NCI-H1694 treated with DMSO at 0.1 percent for 48 hours (cell line): Measurements from ENCODE around the gene ETV6.

Experiments
- DNase-seq: peaks from one replicate; lab custom pipeline; 2025; lab: John Stamatoyannopoulos, UW

ETV6 gene

DNA sequence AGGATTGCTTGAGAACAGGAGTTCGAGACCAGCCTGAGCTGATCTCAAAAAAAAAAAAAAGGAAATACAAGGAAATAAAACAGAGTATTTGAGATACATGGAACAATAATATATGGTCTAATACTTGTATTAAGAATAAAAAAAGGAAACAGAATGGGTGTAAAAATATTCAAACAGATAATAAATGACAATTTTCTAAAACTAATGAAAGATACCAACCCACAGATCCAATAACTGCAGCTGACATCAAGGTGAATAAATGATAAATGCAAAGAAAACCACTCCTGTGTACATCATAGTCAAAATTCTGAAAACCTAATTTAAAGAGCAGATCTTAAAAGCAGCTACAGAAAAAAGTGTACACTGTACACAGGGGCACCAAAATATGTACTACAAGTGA lies 4.1 kb upstream of the ETV6 start:
- DNase-seq, result no peak

DNA sequence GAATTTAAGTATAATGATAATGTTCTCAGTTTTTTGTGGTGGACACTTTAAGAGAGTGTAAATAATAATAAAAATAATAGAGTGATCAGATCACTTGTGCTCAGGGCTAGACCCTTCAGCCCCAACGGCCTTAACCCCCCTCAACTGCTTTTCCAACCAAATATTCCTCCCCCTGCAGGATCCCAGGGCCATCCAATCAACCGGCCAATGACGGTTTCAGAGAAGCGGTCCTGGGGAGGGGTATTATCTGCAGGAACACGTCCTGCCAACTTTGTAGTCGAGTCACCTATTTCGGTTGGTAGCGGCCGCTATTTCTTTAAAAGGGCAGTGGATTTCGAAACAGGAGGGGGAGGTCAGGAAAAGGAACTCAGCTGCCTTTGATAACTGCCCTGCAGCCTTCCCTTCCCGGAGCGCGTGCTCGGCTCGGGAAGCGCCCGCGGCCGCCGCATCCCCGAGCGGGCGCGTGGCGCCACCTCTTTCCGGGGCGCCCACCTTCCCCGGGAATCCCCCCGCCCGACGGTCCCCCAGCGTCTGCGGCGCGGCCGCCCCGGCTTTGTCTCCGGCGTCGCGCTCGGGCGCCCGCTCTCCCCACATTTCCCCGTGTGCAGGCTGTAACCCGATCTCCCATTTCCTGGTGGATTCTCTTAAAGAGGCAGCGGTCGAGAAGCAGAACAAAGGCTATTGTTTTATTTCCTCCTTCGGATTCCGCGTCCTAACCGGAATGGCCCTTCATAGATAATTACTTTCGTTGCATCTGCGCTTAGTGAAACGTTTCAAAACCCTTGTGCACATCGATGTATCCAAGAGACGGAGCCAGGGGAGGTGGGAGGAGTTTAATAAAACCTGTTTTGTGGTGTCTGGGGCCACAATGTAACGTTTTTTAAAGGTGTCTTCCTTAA lies 711 bp upstream of the ETV6 start:
- DNase-seq, result peak; percentile 77

DNA sequence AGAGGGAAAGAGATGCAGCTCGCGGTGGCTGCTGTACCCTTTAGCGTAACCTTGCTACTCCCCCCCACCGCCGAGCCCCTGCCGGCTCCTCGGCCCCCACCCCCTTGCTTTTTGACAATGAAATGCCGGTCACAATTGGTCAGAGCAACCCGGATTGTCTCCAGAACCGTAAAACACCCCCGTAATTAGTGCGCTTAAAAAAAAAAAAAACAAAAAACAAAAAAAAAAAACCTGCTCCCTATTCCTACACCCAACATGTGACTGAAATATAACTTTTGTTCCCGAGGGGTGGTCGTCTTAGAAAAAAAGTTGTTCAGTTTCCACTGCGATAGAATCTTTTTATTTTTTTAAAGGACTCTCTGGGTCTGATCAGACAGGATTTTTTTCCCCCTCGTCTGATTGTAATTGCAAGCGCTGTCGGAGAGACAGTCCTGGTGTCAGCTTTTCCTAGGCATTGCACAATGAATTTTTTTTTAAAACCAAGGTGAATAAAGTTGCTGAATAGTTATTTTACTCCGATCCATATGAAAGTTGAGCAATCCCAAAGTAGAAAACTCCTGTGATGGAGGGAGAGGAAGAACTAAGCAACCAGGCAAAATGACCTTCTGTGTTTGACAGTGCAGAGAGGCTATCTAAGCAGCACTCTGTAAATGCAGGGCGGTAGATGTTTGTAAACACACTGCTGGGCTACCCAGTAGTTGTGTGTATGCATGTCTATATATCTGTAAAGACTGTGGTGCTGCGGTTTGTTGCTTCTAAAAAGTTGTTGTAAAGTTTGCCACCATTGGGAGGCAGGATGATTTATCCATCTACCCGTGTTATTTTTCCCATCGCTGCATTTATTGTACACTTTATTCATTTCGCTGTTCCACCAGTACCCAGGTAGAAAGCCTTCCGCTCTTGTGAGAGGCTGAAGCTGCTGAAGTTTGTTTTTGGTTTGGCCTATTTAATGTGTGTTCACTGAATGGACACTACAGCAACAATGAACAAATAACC lies 1.1 kb downstream of the ETV6 start:
- peak; percentile 73 for DNase-seq

DNA sequence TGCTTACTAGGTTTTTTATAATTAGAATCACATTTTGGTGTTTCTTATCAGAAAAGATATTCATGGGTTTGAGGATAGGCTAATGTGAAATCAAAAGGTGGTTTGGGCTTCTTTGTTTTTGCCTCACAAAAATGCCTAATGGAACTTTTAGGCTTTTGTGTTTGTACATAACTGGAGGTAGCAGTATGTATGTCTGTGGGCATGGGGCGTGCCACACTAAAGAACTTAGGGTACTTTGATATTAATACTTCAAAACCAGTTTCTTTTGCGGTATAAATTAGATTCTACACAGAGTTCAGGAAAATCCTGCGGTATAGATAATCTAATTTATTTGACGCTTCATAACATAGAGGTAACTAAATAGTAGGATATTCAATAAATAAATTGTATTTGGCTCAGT lies 1.9 kb downstream of the ETV6 start:
- DNase-seq, result no peak

DNA sequence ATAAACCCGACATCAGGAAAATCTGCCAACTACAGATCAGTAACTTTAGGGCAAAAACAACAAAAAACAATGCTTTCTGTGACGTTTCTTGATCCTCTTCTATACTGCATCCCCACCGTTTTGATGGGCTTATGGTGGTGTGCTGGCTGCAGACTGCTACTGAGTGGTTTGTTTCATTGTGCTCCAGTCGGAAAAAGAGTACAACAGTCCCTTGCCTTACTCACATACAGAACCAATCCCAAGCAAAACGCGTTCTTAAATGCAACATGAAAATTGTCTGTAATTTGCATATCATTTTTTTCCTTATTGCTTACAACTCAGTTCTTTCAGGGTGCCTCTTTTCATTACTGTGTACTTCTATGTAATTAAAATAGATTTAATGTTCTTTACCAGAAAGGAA lies 2.3 kb downstream of the ETV6 start:
- DNase-seq, result no peak

DNA sequence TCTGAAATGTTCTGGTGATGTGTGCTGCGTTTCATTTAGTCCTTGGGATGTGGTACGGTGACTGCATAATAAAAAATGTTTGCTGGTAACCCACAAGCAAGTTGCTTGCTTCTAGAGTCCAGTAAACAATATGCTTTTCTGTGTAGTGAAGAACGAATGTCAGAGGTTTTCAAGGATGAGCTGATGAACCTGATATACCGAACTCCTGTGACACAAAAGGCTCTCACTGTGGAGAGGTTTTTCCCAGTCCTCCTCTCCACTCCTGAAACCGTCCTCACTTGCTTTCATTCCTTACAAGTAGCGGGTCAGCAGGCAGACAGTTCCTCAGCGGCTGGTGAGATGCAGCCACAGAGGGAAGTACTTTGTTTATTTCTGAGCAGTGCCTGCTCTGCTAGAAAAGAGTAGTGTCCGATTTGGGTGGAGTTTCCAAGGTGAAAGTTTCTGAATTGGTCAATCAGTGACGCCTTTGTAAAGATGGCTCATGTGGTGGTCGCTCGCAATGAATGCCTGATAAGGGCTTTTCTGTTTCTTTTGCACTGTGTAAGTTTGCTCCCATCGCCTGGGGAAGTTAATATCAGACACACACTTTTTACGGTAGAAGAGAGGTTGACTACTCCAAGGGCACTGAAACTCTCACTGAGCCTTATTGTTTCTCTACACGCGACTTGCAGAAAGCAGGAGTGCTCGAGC lies 3.0 kb downstream of the ETV6 start:
- DNase-seq, result no peak

DNA sequence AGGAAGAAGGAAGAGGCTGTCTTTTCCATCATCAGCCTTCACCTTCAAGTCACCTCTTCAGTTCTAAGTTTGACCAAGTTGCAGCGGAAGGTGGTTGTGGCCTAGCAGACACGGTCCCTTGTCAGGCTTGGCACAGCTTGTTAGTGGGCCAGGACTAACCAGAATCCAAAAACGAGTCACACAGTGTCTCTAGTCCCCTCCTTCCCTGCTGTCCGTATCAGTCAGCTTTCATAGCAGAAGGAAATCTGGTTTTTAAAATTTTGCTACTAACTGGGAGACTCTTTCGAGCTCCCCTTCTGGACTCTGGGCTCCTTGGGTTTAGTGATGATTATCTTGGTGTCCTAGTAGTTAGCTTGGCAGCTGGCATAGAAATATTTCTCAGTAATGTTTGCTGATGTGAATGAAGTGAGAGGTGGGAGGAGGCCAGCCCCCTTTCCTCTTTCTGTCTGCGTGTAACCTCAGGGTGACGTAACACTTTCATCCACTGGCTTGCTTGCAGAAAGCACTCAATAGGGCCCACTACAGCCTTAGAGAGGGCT lies 3.8 kb downstream of the ETV6 start:
- no peak for DNase-seq

DNA sequence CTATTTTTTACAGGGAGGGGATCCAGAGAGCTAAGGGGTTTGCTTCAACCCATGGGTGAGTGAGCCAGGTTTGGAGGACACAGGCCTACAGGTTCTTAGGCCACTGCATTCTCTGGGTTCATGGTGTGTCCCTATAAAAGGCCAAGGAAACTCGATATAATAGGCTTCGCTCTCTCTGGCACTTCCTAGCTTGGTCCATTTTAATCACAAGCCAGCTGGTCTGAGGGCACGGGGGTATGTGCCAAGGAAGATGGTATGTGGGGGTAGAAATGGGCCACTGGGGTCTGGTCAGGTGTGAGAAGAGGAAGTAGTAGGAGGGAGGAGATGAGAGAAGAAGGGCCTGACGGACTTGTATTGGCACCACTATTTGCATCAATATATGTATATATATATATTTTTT lies 4.9 kb downstream of the ETV6 start:
- no peak for DNase-seq

DNA sequence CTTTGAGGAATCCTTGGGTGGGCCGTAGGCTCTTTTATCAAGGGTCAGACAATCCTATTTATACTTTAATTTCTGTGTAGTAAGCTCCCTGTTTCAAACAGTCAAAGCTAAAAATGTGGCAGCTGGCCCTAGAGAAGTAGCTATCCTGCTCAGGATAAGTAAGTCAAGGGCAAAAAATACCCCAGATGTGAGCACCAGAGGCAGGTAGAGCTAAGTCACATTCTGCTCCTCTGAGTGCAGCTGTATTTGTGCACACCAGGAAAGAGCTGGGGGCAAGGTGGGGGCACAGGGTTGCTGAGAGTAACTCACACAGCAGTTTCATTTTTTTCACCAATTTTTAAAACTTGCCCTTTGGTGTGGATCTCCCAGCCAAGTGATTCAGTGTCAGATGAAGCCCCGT lies 5.3 kb downstream of the ETV6 start:
- no peak for DNase-seq

DNA sequence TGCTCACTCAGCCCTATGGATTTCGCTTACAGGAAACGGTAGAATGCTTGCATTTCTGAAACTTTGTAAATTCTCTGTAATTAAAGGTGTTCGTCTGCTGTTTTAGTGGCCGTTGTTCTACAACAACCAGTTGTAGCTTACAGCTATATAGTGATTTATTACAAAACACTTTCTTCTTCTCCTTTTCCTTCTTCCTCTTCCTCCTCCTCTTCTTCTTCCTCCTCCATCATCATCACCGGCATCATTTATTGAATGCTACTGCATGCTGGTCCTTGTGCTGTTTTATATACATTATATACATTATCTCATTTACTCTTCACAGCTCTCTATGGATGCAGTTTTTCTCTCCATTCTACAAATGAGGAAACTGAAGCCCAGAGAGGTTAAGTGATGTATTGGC lies 6.4 kb downstream of the ETV6 start:
- DNase-seq, result no peak

DNA sequence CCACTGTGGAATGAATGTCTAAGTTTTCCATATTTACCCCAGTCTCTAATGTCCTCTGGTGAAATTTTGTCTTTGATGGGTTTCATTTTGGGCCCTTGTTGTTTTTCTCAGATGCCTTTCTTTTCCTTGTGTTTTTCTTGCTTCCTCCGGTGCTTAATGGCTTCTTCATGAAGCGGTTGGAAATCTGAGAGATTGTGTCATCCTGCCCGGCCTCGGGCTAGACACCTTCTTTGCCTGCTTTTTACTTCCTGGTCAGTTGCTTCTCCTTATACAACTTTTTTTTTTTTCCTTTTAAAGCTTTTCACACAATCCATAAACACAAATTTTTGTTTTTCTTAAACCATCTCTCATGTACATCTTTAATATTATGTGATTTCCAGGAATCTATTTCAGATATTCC lies 7.1 kb downstream of the ETV6 start:
- no peak for DNase-seq

DNA sequence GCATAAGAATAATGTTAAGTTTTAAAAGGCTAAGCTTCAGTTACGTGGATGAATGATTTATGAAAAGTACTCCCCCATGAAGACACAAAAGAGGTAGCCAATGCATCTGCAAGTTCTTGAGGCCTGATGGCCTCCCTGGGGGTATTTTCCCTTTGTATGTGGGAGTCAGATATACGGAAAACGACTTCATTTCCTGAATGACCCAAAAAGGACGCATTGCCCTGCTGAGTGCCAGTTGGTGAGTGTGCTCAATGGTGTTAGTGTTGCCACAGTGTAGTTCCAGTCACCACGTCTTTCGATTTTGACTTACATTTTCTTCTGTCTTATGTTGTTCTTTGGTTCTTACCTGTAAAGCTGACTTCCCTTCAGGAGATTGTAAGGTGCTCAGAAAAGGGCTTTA lies 8.0 kb downstream of the ETV6 start:
- DNase-seq, result no peak

DNA sequence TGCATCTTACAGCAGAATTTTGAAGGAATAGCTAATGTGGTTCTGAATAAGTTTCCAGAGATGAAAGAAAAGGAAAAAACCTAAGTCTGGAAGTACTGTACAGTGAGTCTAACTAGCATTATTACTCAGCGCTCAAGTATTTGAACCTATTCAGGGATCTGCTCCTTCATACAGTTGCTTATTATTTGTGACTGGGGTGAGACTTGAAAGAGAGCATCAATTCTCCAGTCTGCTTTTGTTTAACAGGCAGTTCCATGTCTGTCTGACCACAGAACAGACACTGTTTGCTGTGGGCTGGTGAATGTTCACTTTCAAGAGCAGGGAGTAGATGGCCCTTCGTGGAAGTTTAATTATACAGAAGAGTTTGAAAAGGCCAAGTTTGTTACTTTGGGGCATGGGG lies 9.3 kb downstream of the ETV6 start:
- DNase-seq, result no peak

DNA sequence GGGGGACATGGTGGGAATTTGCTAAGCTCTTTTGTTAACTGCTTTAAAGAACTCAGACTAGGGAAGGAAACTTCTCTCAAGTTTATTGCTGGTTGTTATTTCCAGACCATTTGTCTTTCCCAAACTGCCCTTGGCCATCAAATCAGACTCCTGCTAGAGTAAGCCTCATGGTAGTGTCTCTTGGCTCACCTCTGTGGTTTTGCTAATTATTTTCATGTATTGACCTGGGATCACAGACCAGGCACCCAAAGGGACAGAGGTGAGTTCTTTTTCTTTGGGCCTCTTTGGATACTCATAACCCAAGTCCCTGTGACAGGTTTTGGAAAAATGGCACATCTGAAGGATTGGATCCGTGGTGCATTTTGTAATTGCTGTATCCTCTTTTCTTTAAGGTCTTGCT lies 11.2 kb downstream of the ETV6 start:
- DNase-seq, result no peak

DNA sequence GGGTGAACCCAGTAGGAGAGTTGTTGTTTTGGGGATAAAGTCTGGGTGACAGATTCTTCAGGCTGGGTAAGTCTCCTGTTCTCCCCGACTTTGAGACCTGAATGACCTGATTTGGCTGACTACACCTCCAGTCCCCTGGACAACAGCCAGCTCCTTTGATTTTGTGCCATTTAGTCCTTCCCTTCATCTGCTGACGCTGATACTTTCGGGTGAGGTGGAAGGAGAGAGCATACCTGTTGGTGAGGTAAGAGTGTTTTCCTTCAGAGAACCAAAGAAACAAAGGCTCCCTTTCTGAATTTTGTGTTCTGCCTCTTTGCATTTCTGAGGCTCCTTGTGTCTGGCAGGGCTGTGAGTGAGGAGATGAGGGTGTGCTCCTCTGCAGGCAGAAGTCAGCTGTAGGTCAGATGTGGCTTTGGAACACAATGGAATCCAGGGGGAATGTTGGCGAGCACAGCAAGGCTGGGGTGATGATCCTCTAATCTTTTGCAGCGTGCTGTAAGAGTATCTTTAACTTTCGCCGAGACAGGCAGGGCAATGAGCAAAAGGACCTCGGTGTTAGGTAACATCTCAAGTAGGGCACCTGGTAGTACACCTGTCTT lies 12.1 kb downstream of the ETV6 start:
- no peak for DNase-seq

DNA sequence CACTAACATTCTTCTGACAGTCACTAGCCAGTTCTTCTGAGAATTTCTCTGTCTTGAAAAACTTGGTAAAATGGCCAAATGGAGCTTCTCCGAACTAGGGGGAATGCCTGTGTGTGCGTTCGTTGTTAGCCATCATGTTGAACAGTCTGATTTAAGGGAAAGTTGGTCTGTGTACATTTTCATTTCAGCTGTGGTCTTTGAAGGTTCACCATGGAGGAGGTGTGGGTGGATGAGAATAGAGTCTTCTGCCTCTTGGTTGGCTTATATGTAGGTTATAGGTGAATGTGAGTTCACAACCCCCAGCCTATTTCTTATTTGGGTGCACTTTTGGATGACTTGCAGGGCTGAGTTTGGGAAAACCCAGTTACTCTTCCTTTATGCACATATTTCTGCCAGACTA lies 12.9 kb downstream of the ETV6 start:
- no peak for DNase-seq

DNA sequence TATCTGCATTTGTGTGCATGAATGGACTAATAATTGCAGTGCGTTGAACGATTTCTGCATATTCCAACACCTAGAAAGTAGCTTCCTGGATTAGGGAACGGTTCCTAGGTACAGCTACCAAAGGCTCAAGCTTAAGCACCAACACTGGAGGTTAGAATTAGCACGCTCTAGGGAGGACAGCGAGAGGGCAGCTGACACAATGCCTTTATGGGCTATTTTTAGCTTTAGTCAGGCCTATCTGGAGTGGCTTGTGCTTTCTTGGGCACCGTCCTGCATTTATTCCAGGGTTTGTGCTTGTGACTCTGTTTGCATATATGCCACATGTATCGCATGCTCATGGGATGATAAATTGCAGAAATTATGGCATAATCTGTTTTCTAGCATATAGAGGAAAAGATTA lies 13.7 kb downstream of the ETV6 start:
- DNase-seq, result no peak

DNA sequence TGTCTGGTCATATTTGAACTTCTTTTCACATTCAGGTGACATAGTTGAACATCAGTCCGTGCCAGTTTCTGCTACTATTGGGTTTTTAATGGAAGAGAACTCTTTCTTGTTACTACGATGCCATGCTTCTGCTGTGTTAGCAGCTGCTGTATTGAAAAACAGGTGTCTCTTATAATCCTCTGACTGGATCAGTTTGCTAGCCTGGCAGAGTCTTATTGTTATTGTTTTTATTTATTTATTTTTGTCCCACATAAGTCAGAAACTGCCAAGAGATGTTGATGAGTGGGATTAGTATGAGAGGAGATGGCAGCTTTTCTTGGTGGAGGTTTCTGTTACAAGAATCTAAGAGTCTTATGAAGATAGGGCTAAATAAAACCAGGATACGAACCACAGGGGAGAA lies 14.6 kb downstream of the ETV6 start:
- no peak for DNase-seq

DNA sequence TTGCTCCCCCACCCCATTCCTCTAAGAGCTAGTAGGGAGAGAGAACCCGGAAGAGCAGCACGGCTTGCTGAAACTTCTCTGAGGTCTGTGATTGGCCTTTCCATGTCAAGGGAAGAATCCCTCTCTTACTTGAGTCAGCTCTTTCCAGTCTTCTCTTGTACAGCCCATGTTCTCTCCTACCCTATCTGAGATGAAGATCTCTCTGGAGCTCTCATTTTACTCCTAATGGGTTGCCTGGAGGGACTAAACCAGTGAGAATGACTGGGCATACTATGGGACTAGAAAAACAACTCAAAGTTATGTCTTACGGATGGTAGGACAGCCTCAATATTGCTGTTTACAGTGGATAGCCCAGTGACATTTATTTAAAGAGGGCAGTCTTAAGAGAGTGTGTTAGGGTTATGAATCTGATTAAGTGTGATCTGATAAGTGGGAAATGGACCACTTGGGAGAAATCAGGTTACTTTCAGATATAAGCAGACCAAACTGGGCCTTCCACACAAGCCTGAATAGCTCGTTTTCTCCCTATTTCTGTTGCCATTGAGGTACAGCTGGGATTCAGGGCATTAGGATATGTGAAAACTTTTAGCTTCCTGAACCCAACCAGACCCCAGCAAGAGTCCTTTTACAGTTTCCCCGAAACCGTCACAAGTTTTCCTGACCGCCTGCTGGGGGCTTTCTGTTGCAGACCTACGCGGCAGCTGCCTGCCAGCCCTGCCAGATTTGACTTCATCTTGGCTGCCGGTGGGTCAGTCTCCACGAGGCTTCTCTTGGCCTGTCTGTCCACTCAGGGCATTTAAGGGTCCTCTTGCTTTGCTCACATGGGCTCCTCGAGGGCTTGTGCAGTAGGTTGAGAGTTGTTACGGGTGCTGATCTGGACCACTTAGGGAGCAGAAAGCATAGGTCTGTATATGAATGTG lies 16.9 kb downstream of the ETV6 start:
- no peak for DNase-seq

DNA sequence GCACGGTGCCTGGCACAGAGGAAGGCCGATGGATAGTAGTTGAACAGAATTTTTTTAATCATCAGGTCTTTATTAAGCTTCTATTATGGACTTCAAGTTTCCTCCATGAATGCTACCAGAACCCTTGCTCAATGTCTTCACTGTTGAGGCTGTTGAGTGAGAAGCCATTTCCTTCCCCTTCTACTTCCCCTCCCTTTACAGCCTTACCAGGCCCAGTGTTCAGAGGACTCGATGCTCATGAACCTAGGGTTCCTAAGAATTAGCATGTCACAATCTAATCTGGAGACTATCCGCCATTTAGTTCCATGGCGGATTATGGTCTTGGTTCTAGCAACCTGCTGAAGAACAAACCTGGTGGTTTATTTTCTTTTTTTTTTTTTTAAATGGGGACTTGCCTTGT lies 17.7 kb downstream of the ETV6 start:
- DNase-seq, result no peak

DNA sequence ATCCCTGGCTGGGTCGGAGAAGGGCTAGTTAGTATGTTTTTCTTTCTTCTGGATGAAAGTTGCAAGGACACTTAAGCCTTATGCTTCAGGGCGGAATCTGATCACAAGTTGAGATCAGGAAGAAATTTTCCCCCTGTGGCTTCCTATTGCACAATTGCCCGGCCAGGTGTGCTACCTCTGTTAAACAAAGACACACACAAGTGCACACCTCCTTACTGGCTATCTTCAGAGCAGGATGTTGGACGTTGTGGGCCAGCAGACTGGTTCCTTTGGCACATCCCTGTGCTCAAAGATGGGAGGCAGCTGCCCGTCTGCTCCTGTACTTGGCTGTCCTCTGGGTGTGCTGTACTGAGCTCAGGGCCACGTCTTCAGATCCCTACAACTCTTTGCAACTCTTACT lies 19.1 kb downstream of the ETV6 start:
- no peak for DNase-seq
